Activated T-cell treated with anti-CD3 and anti-CD28 coated beads, Interleukin-2, amount 50 U/mL, for 4 hours (primary cell): ENCODE measurements around the gene TMUB1. TPM values are rescaled to one million over a fixed set of nuclear protein-coding genes. Genes with fewer than 3 reads are reported as not detected.

Experiments
- ATAC-seq, 2 donors: fragments of 200-7000 bp; cut with Tn5 transposase; one replicate each; pipeline ENCODE4 v1.10.0; 2021
- DNase-seq: peaks from one replicate; pipeline ENCODE4 v3.0.0-alpha.2; 2020
- H3K27me3 Mint-ChIP-seq: one replicate; pipeline ENCODE4 v1.8.0; 2021; ENCODE audit warnings: low read depth, mixed read lengths
- H3K36me3 Mint-ChIP-seq: one replicate; pipeline ENCODE4 v1.8.0; 2022; ENCODE audit warnings: mixed read lengths; ENCODE audit not compliant: insufficient read depth
- H3K4me1 Mint-ChIP-seq: one replicate; pipeline ENCODE4 v1.8.0; 2021; ENCODE audit warnings: low read depth, mixed read lengths
- H3K4me3 Mint-ChIP-seq: one replicate; pipeline ENCODE4 v1.8.0; 2021; ENCODE audit warnings: mild to moderate bottlenecking, moderate library complexity, mixed read lengths
- H3K9me3 Mint-ChIP-seq: one replicate; pipeline ENCODE4 v1.8.0; 2021; ENCODE audit warnings: mixed read lengths
- total RNA-seq, 3 donors: library from RNA; stranded (reverse); gene quantifications; one replicate each; pipeline ENCODE4 v1.2.1, GENCODE V29; 2021

The TMUB1 gene
- 10 to 100 TPM; 70.3 to 85.3 (median 71.8) TPM for total RNA-seq

- DNase-seq (peak; percentile 84), ATAC-seq (peak; percentile 58 to 63)
- Mint-ChIP-seq H3K27me3 (peaks cover 9% of the 10 kb centered on the region), H3K9me3 (no peaks in the 10 kb centered on the region), H3K36me3 (peaks cover under 1% of the 10 kb centered on the region), H3K4me3 (peak within 1 kb of the TSS; percentile 90), H3K4me1 (peaks cover 39% of the 10 kb centered on the region)
Measured at GRCh38 chr7:151083071-151083823, at the start of gene TMUB1. Gene TMUB1, minus strand, starts transcription at chr7:151083493. Its CDS starts 930 bp downstream, at chr7:151082563.

- peaks cover 11% of the 10 kb centered on the region for H3K36me3 Mint-ChIP-seq
- no peaks in the 10 kb centered on the region for H3K9me3 Mint-ChIP-seq
- ATAC-seq (no peak), DNase-seq (no peak)
- no peaks in the 10 kb centered on the region for H3K4me1 Mint-ChIP-seq
- no peaks in the 10 kb centered on the region for H3K27me3 Mint-ChIP-seq
- H3K4me3 Mint-ChIP-seq = no peak overlapping the region
Measured at GRCh38 chr7:151132461-151133205, 49.3 kb upstream of the TMUB1 start.

- H3K4me1 Mint-ChIP-seq = no peaks in the 10 kb centered on the region
- no peaks in the 10 kb centered on the region for H3K27me3 Mint-ChIP-seq
- peaks cover 11% of the 10 kb centered on the region for H3K36me3 Mint-ChIP-seq
- no peak overlapping the region for H3K4me3 Mint-ChIP-seq
- H3K9me3 Mint-ChIP-seq = no peaks in the 10 kb centered on the region
- no peak for DNase-seq
- ATAC-seq = no peak
Measured at GRCh38 chr7:151131592-151132293, 48.5 kb upstream of the TMUB1 start.

- Mint-ChIP-seq H3K9me3 (no peaks in the 10 kb centered on the region), H3K36me3 (peaks cover 7% of the 10 kb centered on the region), H3K27me3 (no peaks in the 10 kb centered on the region), H3K4me3 (no peak overlapping the region), H3K4me1 (no peaks in the 10 kb centered on the region)
- ATAC-seq = no peak
- DNase-seq = no peak
Measured at GRCh38 chr7:151131224-151131591, 47.9 kb upstream of the TMUB1 start.

GRCh38 chr7:151130741-151131157 is 47.5 kb upstream of the TMUB1 start:
- peaks cover 6% of the 10 kb centered on the region for H3K36me3 Mint-ChIP-seq
- no peak for DNase-seq
- ATAC-seq = no peak
- H3K4me1 Mint-ChIP-seq = no peaks in the 10 kb centered on the region
- no peak overlapping the region for H3K4me3 Mint-ChIP-seq
- H3K27me3 Mint-ChIP-seq = no peaks in the 10 kb centered on the region
- no peaks in the 10 kb centered on the region for H3K9me3 Mint-ChIP-seq

GRCh38 chr7:151129960-151130591 is 46.8 kb upstream of the TMUB1 start:
- no peaks in the 10 kb centered on the region for H3K9me3 Mint-ChIP-seq
- no peaks in the 10 kb centered on the region for H3K27me3 Mint-ChIP-seq
- H3K4me1 Mint-ChIP-seq = no peaks in the 10 kb centered on the region
- ATAC-seq = no peak
- H3K36me3 Mint-ChIP-seq = peaks cover 3% of the 10 kb centered on the region
- no peak overlapping the region for H3K4me3 Mint-ChIP-seq
- DNase-seq = no peak

GRCh38 chr7:151129117-151129959 is 46.0 kb upstream of the TMUB1 start:
- Mint-ChIP-seq H3K27me3 (no peaks in the 10 kb centered on the region), H3K4me1 (no peaks in the 10 kb centered on the region), H3K4me3 (no peak overlapping the region), H3K36me3 (peaks cover 3% of the 10 kb centered on the region), H3K9me3 (no peaks in the 10 kb centered on the region)
- ATAC-seq = no peak
- no peak for DNase-seq

GRCh38 chr7:151128716-151129115 is 45.4 kb upstream of the TMUB1 start:
- no peak for DNase-seq
- ATAC-seq = no peak
- H3K27me3 Mint-ChIP-seq = no peaks in the 10 kb centered on the region
- no peak overlapping the region for H3K4me3 Mint-ChIP-seq
- peaks cover 4% of the 10 kb centered on the region for H3K4me1 Mint-ChIP-seq
- H3K36me3 Mint-ChIP-seq = peaks cover 3% of the 10 kb centered on the region
- H3K9me3 Mint-ChIP-seq = no peaks in the 10 kb centered on the region

GRCh38 chr7:151128144-151128543 is 44.9 kb upstream of the TMUB1 start:
- ATAC-seq (no peak), DNase-seq (no peak)
- Mint-ChIP-seq H3K9me3 (no peaks in the 10 kb centered on the region), H3K4me3 (no peak overlapping the region), H3K27me3 (no peaks in the 10 kb centered on the region), H3K4me1 (peaks cover 4% of the 10 kb centered on the region), H3K36me3 (peaks cover 3% of the 10 kb centered on the region)

GRCh38 chr7:151126491-151127137 is 43.3 kb upstream of the TMUB1 start:
- ATAC-seq = no peak
- Mint-ChIP-seq H3K9me3 (no peaks in the 10 kb centered on the region), H3K4me1 (peaks cover 4% of the 10 kb centered on the region), H3K36me3 (peaks cover under 1% of the 10 kb centered on the region), H3K27me3 (no peaks in the 10 kb centered on the region), H3K4me3 (no peak overlapping the region)
- no peak for DNase-seq

GRCh38 chr7:151125846-151126481 is 42.7 kb upstream of the TMUB1 start:
- Mint-ChIP-seq H3K4me1 (peaks cover 5% of the 10 kb centered on the region), H3K9me3 (no peaks in the 10 kb centered on the region)
- ATAC-seq = no peak

GRCh38 chr7:151125470-151125845 is 42.2 kb upstream of the TMUB1 start:
- H3K4me1 Mint-ChIP-seq = peaks cover 5% of the 10 kb centered on the region
- H3K4me3 Mint-ChIP-seq = no peak overlapping the region
- no peaks in the 10 kb centered on the region for H3K27me3 Mint-ChIP-seq
- H3K9me3 Mint-ChIP-seq = no peaks in the 10 kb centered on the region
- peaks cover 6% of the 10 kb centered on the region for H3K36me3 Mint-ChIP-seq
- no peak for DNase-seq
- ATAC-seq = no peak

More at GRCh38 chr7:151125846-151126481, 42.7 kb upstream of the TMUB1 start:
- H3K4me3 Mint-ChIP-seq = no peak overlapping the region
- no peaks in the 10 kb centered on the region for H3K27me3 Mint-ChIP-seq
- H3K36me3 Mint-ChIP-seq = peaks cover 2% of the 10 kb centered on the region
- DNase-seq = no peak

- H3K4me3 Mint-ChIP-seq = no peak overlapping the region
- H3K9me3 Mint-ChIP-seq = no peaks in the 10 kb centered on the region
- H3K36me3 Mint-ChIP-seq = peaks cover 8% of the 10 kb centered on the region
- no peak for ATAC-seq
- no peak for DNase-seq
- H3K4me1 Mint-ChIP-seq = peaks cover 5% of the 10 kb centered on the region
- H3K27me3 Mint-ChIP-seq = no peaks in the 10 kb centered on the region
Measured at GRCh38 chr7:151124899-151125399, 41.7 kb upstream of the TMUB1 start.
